Adipocyte (in vitro differentiated cells): ENCODE measurements around the gene GIMAP1.

Experiments used
- DNase-seq: peaks from one replicate; pipeline ENCODE4 v3.0.0-alpha.2; 2015; ENCODE audit warnings: low read depth
- H3K27me3 ChIP-seq: replicated peaks from 2 replicates; pipeline ENCODE4 v1.7.0; 2013; ENCODE audit warnings: mild to moderate bottlenecking, low read length, moderate library complexity; ENCODE audit not compliant: control insufficient read depth, insufficient read depth
- H3K36me3 ChIP-seq: 2 replicates; pipeline ENCODE4 v1.7.0; 2013; ENCODE audit warnings: low read length, mild to moderate bottlenecking, moderate library complexity; ENCODE audit not compliant: control insufficient read depth, insufficient read depth, severe bottlenecking
- H3K4me1 ChIP-seq: 2 replicates; pipeline ENCODE4 v1.7.0; 2013; ENCODE audit warnings: mild to moderate bottlenecking, low read length, moderate library complexity; ENCODE audit not compliant: control insufficient read depth, insufficient read depth
- H3K4me3 ChIP-seq: 2 replicates; pipeline ENCODE4 v1.7.0; 2013; ENCODE audit warnings: mild to moderate bottlenecking, low read length, moderate library complexity
- H3K9ac ChIP-seq: 2 replicates; pipeline ENCODE4 v1.7.0; 2013; ENCODE audit warnings: mild to moderate bottlenecking, low read length, moderate library complexity
- H3K9me3 ChIP-seq: 2 replicates; pipeline ENCODE4 v1.7.0; 2013; ENCODE audit warnings: mild to moderate bottlenecking, low read length, moderate library complexity; ENCODE audit not compliant: control insufficient read depth

GIMAP1 gene

GRCh38 chr7:150738092-150738491, 21.7 kb downstream of the GIMAP1 start:
- H3K9me3 ChIP-seq, result no peaks in the 10 kb centered on the region
- H3K27me3 ChIP-seq, result peaks cover 24% of the 10 kb centered on the region
- no peak overlapping the region for H3K9ac ChIP-seq
- H3K4me3 ChIP-seq, result no peak overlapping the region
- H3K4me1 ChIP-seq, result no peaks in the 10 kb centered on the region
- DNase-seq, result no peak
- no peaks in the 10 kb centered on the region for H3K36me3 ChIP-seq

- Histone ChIP-seq H3K4me3 (no peak overlapping the region), H3K36me3 (no peaks in the 10 kb centered on the region), H3K27me3 (peaks cover 27% of the 10 kb centered on the region), H3K4me1 (no peaks in the 10 kb centered on the region), H3K9ac (no peak overlapping the region), H3K9me3 (no peaks in the 10 kb centered on the region)
- DNase-seq, result no peak
Measured at GRCh38 chr7:150738591-150739001, 22.2 kb downstream of the GIMAP1 start.

GRCh38 chr7:150739033-150739432, 22.6 kb downstream of the GIMAP1 start:
- H3K27me3 ChIP-seq, result peaks cover 27% of the 10 kb centered on the region
- no peaks in the 10 kb centered on the region for H3K9me3 ChIP-seq
- H3K36me3 ChIP-seq, result no peaks in the 10 kb centered on the region
- no peak for DNase-seq
- H3K4me3 ChIP-seq, result no peak overlapping the region
- H3K9ac ChIP-seq, result no peak overlapping the region
- H3K4me1 ChIP-seq, result no peaks in the 10 kb centered on the region

DNA sequence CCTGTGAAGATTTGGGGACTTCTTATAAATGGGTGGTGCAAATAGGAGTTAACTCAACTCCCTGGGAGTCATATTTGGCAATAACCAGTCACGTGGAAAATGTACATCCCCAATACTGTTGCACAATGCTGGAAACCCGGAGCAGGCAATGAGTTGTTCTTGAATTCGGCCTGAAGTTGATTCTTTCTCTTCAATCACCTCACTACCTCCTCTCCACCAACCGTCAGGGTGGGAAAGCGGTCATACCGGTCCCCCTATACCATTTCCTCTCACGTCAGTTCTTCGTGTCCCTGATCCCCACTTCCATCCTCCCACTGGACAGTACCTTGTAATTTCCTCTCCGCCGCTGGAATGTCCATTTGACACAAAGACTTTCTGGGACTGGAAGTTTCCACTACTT, 23.6 kb downstream of the GIMAP1 start:
- H3K9ac ChIP-seq, result no peak overlapping the region
- H3K4me3 ChIP-seq, result no peak overlapping the region
- DNase-seq, result no peak
- peaks cover 30% of the 10 kb centered on the region for H3K27me3 ChIP-seq
- H3K9me3 ChIP-seq, result no peaks in the 10 kb centered on the region
- H3K36me3 ChIP-seq, result no peaks in the 10 kb centered on the region
- H3K4me1 ChIP-seq, result no peaks in the 10 kb centered on the region

- H3K9me3 ChIP-seq, result no peaks in the 10 kb centered on the region
- DNase-seq, result no peak
- no peaks in the 10 kb centered on the region for H3K36me3 ChIP-seq
- no peak overlapping the region for H3K9ac ChIP-seq
- no peaks in the 10 kb centered on the region for H3K4me1 ChIP-seq
- H3K27me3 ChIP-seq, result peaks cover 28% of the 10 kb centered on the region
- H3K4me3 ChIP-seq, result no peak overlapping the region
Measured at GRCh38 chr7:150742286-150742968, 26.0 kb downstream of the GIMAP1 start.

- Histone ChIP-seq H3K36me3 (no peaks in the 10 kb centered on the region), H3K9me3 (no peaks in the 10 kb centered on the region), H3K27me3 (peaks cover 26% of the 10 kb centered on the region), H3K4me3 (no peak overlapping the region), H3K4me1 (no peaks in the 10 kb centered on the region), H3K9ac (no peak overlapping the region)
- DNase-seq, result no peak
Measured at GRCh38 chr7:150744041-150744656, 27.7 kb downstream of the GIMAP1 start.

DNA sequence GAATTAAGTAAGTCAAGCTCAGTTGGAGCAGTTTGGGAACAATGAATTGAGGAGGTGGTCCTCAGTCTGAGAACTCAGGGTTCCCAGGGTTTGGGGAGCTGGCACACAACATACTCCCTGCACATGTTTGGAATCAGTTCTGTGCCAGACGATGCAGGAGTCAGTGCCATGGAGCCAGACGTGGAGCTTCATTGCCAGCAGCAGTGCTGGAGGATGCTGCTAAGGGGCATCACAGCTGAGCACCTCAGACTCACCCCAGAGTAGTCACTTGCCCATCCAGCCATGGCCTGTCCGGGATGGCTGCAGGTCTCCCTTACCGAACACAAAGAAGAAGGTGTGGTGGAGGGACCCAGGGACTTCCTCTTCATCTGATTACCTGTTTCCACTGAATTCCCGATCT, 28.7 kb downstream of the GIMAP1 start:
- H3K4me3 ChIP-seq, result no peak overlapping the region
- no peak for DNase-seq
- no peaks in the 10 kb centered on the region for H3K36me3 ChIP-seq
- no peaks in the 10 kb centered on the region for H3K4me1 ChIP-seq
- H3K27me3 ChIP-seq, result peaks cover 26% of the 10 kb centered on the region
- no peaks in the 10 kb centered on the region for H3K9me3 ChIP-seq
- no peak overlapping the region for H3K9ac ChIP-seq

- H3K27me3 ChIP-seq, result peaks cover 20% of the 10 kb centered on the region
- H3K9me3 ChIP-seq, result no peaks in the 10 kb centered on the region
- DNase-seq, result no peak
- no peak overlapping the region for H3K4me3 ChIP-seq
- H3K9ac ChIP-seq, result no peak overlapping the region
- H3K4me1 ChIP-seq, result no peaks in the 10 kb centered on the region
- H3K36me3 ChIP-seq, result no peaks in the 10 kb centered on the region
Measured at GRCh38 chr7:150745876-150746275, 29.5 kb downstream of the GIMAP1 start.

DNA sequence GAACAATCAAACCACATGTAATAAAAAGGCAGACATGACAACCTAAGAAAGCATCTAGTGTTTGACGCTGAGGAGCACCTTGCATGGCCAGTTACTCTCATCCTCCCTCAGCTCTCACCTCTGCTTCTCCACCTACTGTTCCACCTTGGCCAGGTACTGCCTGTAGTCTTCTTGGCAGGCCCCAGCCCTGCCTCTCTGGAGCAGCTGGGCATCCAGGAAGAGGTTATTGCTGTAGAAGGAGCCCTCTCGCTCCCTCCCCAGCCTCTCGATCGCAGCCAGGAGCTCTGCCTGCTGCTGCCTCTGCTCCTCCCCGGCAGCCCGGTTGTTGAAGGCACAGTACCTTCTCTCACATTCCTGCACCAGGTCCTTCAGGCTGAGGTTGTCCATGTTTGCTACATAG, 30.5 kb downstream of the GIMAP1 start:
- DNase-seq, result no peak
- Histone ChIP-seq H3K9ac (no peak overlapping the region), H3K4me3 (no peak overlapping the region), H3K27me3 (peaks cover 17% of the 10 kb centered on the region), H3K36me3 (no peaks in the 10 kb centered on the region), H3K9me3 (no peaks in the 10 kb centered on the region), H3K4me1 (no peaks in the 10 kb centered on the region)

- Histone ChIP-seq H3K9ac (no peak overlapping the region), H3K4me3 (no peak overlapping the region), H3K9me3 (no peaks in the 10 kb centered on the region), H3K4me1 (no peaks in the 10 kb centered on the region), H3K27me3 (peaks cover 11% of the 10 kb centered on the region), H3K36me3 (no peaks in the 10 kb centered on the region)
- no peak for DNase-seq
Measured at GRCh38 chr7:150748376-150748775, 32.0 kb downstream of the GIMAP1 start.

DNA sequence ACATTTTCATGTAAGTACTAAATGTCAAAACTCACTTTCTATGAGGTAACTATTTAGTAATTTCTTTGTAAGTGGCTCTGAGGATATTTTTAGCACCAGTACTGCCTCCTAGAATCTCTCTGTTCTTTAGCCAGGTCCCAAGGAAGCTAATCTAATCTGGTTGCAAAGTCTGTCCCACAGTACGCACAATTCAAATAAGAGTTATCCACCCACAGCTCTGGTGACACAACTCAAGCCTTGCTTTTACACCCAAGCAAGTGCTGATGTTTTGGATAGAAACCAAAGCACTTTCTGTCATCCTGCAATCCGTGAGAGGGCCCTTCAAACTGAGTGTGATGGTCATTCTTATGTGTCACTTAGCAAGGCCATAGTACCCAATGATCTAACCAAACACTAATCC, 35.3 kb downstream of the GIMAP1 start:
- H3K4me1 ChIP-seq, result no peaks in the 10 kb centered on the region
- H3K9ac ChIP-seq, result no peak overlapping the region
- DNase-seq, result no peak
- H3K36me3 ChIP-seq, result no peaks in the 10 kb centered on the region
- H3K27me3 ChIP-seq, result peaks cover 9% of the 10 kb centered on the region
- H3K9me3 ChIP-seq, result no peaks in the 10 kb centered on the region
- H3K4me3 ChIP-seq, result no peak overlapping the region

DNA sequence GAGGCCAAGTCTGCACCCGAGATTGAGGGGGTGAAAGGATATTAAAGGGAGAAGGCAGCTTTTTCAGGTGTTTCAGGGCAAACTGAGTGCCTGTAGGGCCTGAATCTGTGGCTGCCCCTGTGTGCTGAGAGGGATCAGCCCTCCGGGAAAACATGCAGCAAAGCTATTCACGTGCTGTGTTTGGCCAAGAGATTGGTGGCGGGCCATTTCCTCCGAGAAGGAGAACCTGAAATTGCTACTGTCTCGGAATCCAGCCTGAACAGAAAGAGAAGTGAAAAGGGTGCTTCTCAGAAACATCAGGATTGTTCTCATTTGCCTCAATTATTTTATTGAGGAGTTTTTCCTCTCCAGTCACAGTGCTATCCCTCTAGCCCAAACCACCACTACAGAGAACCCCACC, 36.8 kb downstream of the GIMAP1 start:
- no peak for DNase-seq
- Histone ChIP-seq H3K4me1 (no peaks in the 10 kb centered on the region), H3K4me3 (no peak overlapping the region), H3K9ac (no peak overlapping the region), H3K9me3 (no peaks in the 10 kb centered on the region), H3K36me3 (no peaks in the 10 kb centered on the region), H3K27me3 (peaks cover 9% of the 10 kb centered on the region)
